A549 (cell line): ENCODE measurements around the gene PHC2. TPM values are rescaled to one million over a fixed set of nuclear protein-coding genes. Genes with fewer than 3 reads are reported as not detected.
A peak's percentile ranks its signal among the peaks of the same experiment; 100 is the strongest.

Source experiments
- ATAC-seq, 2 experiments: fragments of 200-7000 bp in 1 of 2; fragments of >200 bp in 1 of 2; cut with Nextera tagmentation in 1 of 2; cut with Tn5 transposase in 1 of 2; 3 replicates each; pipeline versions ENCODE4 v1.8.0 to v1.9.1; 2018 to 2020; ENCODE audit warnings: mild to moderate bottlenecking in 1 of 2, moderate library complexity in 1 of 2
- CTCF ChIA-PET: fragments of 300-600 bp; sonication (Branson Sonifier 250); formaldehyde crosslinking; extraction: SDS; loops from one replicate; lab custom pipeline; 2021; ENCODE audit warnings: antibody characterized with exemption, inconsistent platforms; lab: Yijun Ruan, JAX
- POLR2A ChIA-PET: fragments of 350-600 bp; formaldehyde crosslinking; extraction: SDS; loops from one replicate; lab custom pipeline; 2021; ENCODE audit warnings: antibody characterized with exemption, inconsistent platforms; lab: Yijun Ruan, JAX
- DNase-seq, 2 experiments: peaks; one replicate each; pipeline versions ENCODE4 v3.0.0 to v3.0.0-alpha.2; 2011 to 2016; ENCODE audit warnings: low read depth in 1 of 2, low spot score in 1 of 2
- FAIRE-seq: peaks from 2 replicates; lab custom pipeline; 2011; peaks lifted over from hg19 to GRCh38; lab: Jason Lieb, UNC
- H3K27ac ChIP-seq, 2 experiments: fragments of >200 bp; sonication (Bioruptor Twin); formaldehyde crosslinking; 3 replicates each; pipeline ENCODE4 v1.5.1; 2016 to 2017
- H3K4me1 ChIP-seq: fragments of >200 bp; sonication (Bioruptor Twin); formaldehyde crosslinking; 3 replicates; pipeline ENCODE4 v1.6.1; 2016
- H3K4me2 ChIP-seq: fragments of >200 bp; sonication (Bioruptor Twin); formaldehyde crosslinking; 3 replicates; pipeline ENCODE4 v1.6.1; 2016
- H3K4me3 ChIP-seq: fragments of >200 bp; sonication (Bioruptor Twin); formaldehyde crosslinking; 3 replicates; pipeline ENCODE4 v1.5.1; 2016
- H3K9me3 ChIP-seq: fragments of >200 bp; sonication (Bioruptor Twin); formaldehyde crosslinking; 3 replicates; pipeline ENCODE4 v1.6.1; 2016
- CBX8 ChIP-seq: fragments of 200-600 bp; sonication (generic); IDR thresholded peaks from 2 replicates; pipeline ENCODE4 v1.6.1; 2016
- CEBPB ChIP-seq, 2 experiments: fragments of >200 bp in 1 of 2; sonication (Bioruptor Twin) in 1 of 2; formaldehyde crosslinking in 1 of 2; IDR thresholded peaks; 2 replicates each; pipeline ENCODE4 v1.6.1; 2012 to 2016
- CHD2 ChIP-seq: fragments of 150-350 bp; IDR thresholded peaks from 2 replicates; pipeline ENCODE4 v1.6.1; 2014; ENCODE audit warnings: low read length; ENCODE audit not compliant: partially characterized antibody
- CHD4 ChIP-seq: fragments of 200-600 bp; sonication (generic); IDR thresholded peaks from 2 replicates; pipeline ENCODE4 v1.6.1; 2016; ENCODE audit warnings: antibody characterized with exemption, mild to moderate bottlenecking, borderline replicate concordance
- E2F6 ChIP-seq: IDR thresholded peaks from 2 replicates; pipeline ENCODE4 v1.6.1; 2012; ENCODE audit warnings: low read depth, borderline replicate concordance
- EHF ChIP-seq: fragments of 250-450 bp; sonication (Bioruptor Pico); IDR thresholded peaks from 2 replicates; pipeline ENCODE4 v1.5.0; 2020; ENCODE audit warnings: mild to moderate bottlenecking
- EP300 ChIP-seq, 2 experiments: fragments of >200 bp; sonication (Bioruptor Twin); formaldehyde crosslinking; IDR thresholded peaks; 2 replicates in 1 of 2; 3 replicates in 1 of 2; pipeline ENCODE4 v1.6.1; 2016 to 2017
- FOSB ChIP-seq: fragments of 250-450 bp; sonication (Bioruptor Pico); IDR thresholded peaks from 2 replicates; pipeline ENCODE4 v1.5.0; 2020; ENCODE audit warnings: mild to moderate bottlenecking, moderate library complexity
- FOSL2 ChIP-seq, 2 experiments: fragments of 450-650 bp in 1 of 2; fragments of >200 bp in 1 of 2; sonication (Bioruptor Twin) in 1 of 2; formaldehyde crosslinking; IDR thresholded peaks; 2 replicates each; pipeline versions ENCODE4 v1.5.0 to v1.6.1; 2016 to 2020; ENCODE audit warnings: mild to moderate bottlenecking in 1 of 2, moderate library complexity in 1 of 2
- FOXS1 ChIP-seq: fragments of 250-450 bp; sonication (Bioruptor Pico); IDR thresholded peaks from 2 replicates; pipeline ENCODE4 v1.5.0; 2020; ENCODE audit warnings: mild to moderate bottlenecking, moderate library complexity
- HES2 ChIP-seq: fragments of >200 bp; sonication (Bioruptor Twin); formaldehyde crosslinking; IDR thresholded peaks from 2 replicates; pipeline ENCODE4 v1.6.1; 2016
- HMGXB4 ChIP-seq: fragments of 250-450 bp; sonication (Bioruptor Pico); IDR thresholded peaks from 2 replicates; pipeline ENCODE4 v1.5.0; 2021; ENCODE audit warnings: mild to moderate bottlenecking, moderate library complexity, borderline replicate concordance
- HOXA7 ChIP-seq: fragments of 250-450 bp; sonication (Bioruptor Pico); IDR thresholded peaks from 2 replicates; pipeline ENCODE4 v1.5.0; 2020; ENCODE audit warnings: mild to moderate bottlenecking, moderate library complexity
- JUN ChIP-seq, 2 experiments: fragments of >200 bp; sonication (Bioruptor Twin); formaldehyde crosslinking; IDR thresholded peaks; 2 replicates in 1 of 2; 3 replicates in 1 of 2; pipeline ENCODE4 v1.6.1; 2016 to 2017
- KDM5A ChIP-seq: fragments of 200-600 bp; sonication (generic); IDR thresholded peaks from 2 replicates; pipeline ENCODE4 v1.6.1; 2016; ENCODE audit warnings: antibody characterized with exemption, mild to moderate bottlenecking
- MYC ChIP-seq: IDR thresholded peaks from 2 replicates; pipeline ENCODE4 v1.6.1; 2012; ENCODE audit warnings: mild to moderate bottlenecking, inconsistent platforms, low read length, improper control_type of control experiment, borderline replicate concordance
- NPAS2 ChIP-seq: fragments of 250-450 bp; sonication (Bioruptor Pico); IDR thresholded peaks from 2 replicates; pipeline ENCODE4 v1.8.0; 2022; ENCODE audit warnings: mild to moderate bottlenecking, moderate library complexity, borderline replicate concordance
- NR3C1 ChIP-seq: fragments of >200 bp; sonication (Bioruptor Twin); formaldehyde crosslinking; IDR thresholded peaks from 3 replicates; pipeline ENCODE4 v1.6.1; 2017
- POLR2A ChIP-seq: IDR thresholded peaks from 2 replicates; pipeline ENCODE4 v1.6.1; 2012; ENCODE audit warnings: mild to moderate bottlenecking, low read length
- POLR2AphosphoS2 ChIP-seq: conservative IDR thresholded peaks from 2 replicates; pipeline ENCODE4 v1.6.1; 2012; ENCODE audit warnings: low read length, improper control_type of control experiment, inconsistent platforms
- RFX5 ChIP-seq: fragments of 450-650 bp; IDR thresholded peaks from 2 replicates; pipeline ENCODE4 v1.7.1; 2014; ENCODE audit warnings: antibody characterized with exemption, mild to moderate bottlenecking, moderate library complexity
- TFCP2L1 ChIP-seq: fragments of 250-450 bp; sonication (Bioruptor Pico); IDR thresholded peaks from 2 replicates; pipeline ENCODE4 v1.5.0; 2021; ENCODE audit warnings: mild to moderate bottlenecking
- USF2 ChIP-seq: fragments of 450-650 bp; IDR thresholded peaks from 2 replicates; pipeline ENCODE4 v1.6.1; 2014; ENCODE audit warnings: antibody characterized with exemption
- ZFP36 ChIP-seq: fragments of 450-650 bp; IDR thresholded peaks from 2 replicates; pipeline ENCODE4 v1.6.1; 2014; ENCODE audit warnings: borderline replicate concordance; ENCODE audit not compliant: partially characterized antibody
- ZNF302 ChIP-seq: fragments of 250-450 bp; sonication (Bioruptor Pico); IDR thresholded peaks from 2 replicates; pipeline ENCODE4 v1.9.0; 2021; ENCODE audit warnings: inconsistent platforms, mild to moderate bottlenecking, moderate library complexity
- WGBS: methylation state at CpG from one replicate; pipeline ENCODE4 v1.1.6; 2017; ENCODE audit errors: missing lambda C conversion rate; 5-methylcytosine and 5-hydroxymethylcytosine counted together
- polyA plus RNA-seq, 4 experiments: library from polyadenylated mRNA; depleted of rRNA in 3 of 4; stranded (reverse); fragments of >200 nt; fragmentation: RNase III in 1 of 4; extraction: RNeasy Plus Mini Kit Qiagen cat#74134 plus additional on column Dnase treatment in 1 of 4; gene quantifications; 2 replicates in 3 of 4; 3 replicates in 1 of 4; pipeline ENCODE4 v1.2.3, GENCODE V29; 2011 to 2017

The PHC2 gene
- polyA plus RNA-seq, 2 of the 4 experiments (the other 2 are of a cell fraction) = 29.9 to 33.2 TPM

GRCh38 chr1:33338440-33339211, 92.3 kb downstream of the PHC2 start:
- WGBS = 67% methylated on average over 14 of the region's 14 CpGs
- no peak overlapping the region for H3K4me3 ChIP-seq
- H3K27ac ChIP-seq = peak overlapping the region; percentile 49 to 63; a peak in 4 of 6 replicates
- no peak for FAIRE-seq
- H3K4me1 ChIP-seq = peaks cover 69% of the 10 kb centered on the region
- POLR2A ChIA-PET = no interaction called here
- CTCF ChIA-PET = interaction anchor here (0.8 to 1.7 kb wide), 5 partner anchors 30 to 117 kb away, joined by 3 to 7 read pairs (median 4); no protein-coding TSS in a partner anchor
- DNase-seq = no peak
- peak overlapping the region; percentile 47 for H3K4me2 ChIP-seq
- ATAC-seq = no peak
- TF ChIP-seq EHF (no peak), NR3C1 (no peak), USF2 (no peak), ZNF302 (CRISPR knock-in tag) (no peak), HES2 (no peak), CBX8 (no peak), CHD4 (no peak), POLR2AphosphoS2 (no peak), FOSL2 (IDR thresholded peaks at IDR 0.05) (no peak), FOSL2 (CRISPR knock-in tag; IDR thresholded peaks at IDR 0.05) (no peak), HOXA7 (CRISPR knock-in tag) (no peak), RFX5 (no peak), NPAS2 (CRISPR knock-in tag) (no peak), POLR2A (no peak), MYC (no peak), CHD2 (no peak), KDM5A (no peak), TFCP2L1 (CRISPR knock-in tag) (no peak)
- H3K9me3 ChIP-seq = no peaks in the 10 kb centered on the region

- Histone ChIP-seq H3K4me3 (no peak overlapping the region), H3K4me2 (peak overlapping the region; percentile 47), H3K4me1 (peaks cover 64% of the 10 kb centered on the region), H3K9me3 (no peaks in the 10 kb centered on the region)
- POLR2A ChIA-PET = no interaction called here
- FAIRE-seq = no peak
- DNase-seq = no peak
- no peak for TF ChIP-seq KDM5A
- TF ChIP-seq, all 56 proteins: peak for 0
- H3K27ac ChIP-seq = peak overlapping the region; percentile 49 to 63; a peak in 4 of 6 replicates
- CTCF ChIA-PET = interaction anchor here (0.8 to 1.1 kb wide), 3 partner anchors 41 to 117 kb away, joined by 3 to 4 read pairs (median 3); no protein-coding TSS in a partner anchor
- no peak for ATAC-seq
- 58% methylated on average over 1 of the region's 1 CpG for WGBS
Observed at GRCh38 chr1:33338048-33338439, 92.9 kb downstream of the PHC2 start.

- ChIA-PET CTCF (interaction anchor here (1.0 to 1.1 kb wide), 3 partner anchors 30 to 42 kb away, joined by 3 read pairs; no protein-coding TSS in a partner anchor), POLR2A (no interaction called here)
- no peak overlapping the region for H3K4me2 ChIP-seq
- no peak overlapping the region for H3K4me3 ChIP-seq
- H3K27ac ChIP-seq = no peak overlapping the region
- no peak for ATAC-seq
- FAIRE-seq = no peak
- no peaks in the 10 kb centered on the region for H3K9me3 ChIP-seq
- TF ChIP-seq NPAS2 (CRISPR knock-in tag) (no peak), POLR2A (no peak), ZFP36 (no peak), NR3C1 (no peak), HOXA7 (CRISPR knock-in tag) (no peak), CHD4 (no peak), CBX8 (no peak)
- DNase-seq = no peak
- WGBS = 78% methylated on average over 5 of the region's 6 CpGs
- H3K4me1 ChIP-seq = peaks cover 57% of the 10 kb centered on the region
Observed at GRCh38 chr1:33337441-33337840, 93.5 kb downstream of the PHC2 start.

- POLR2A ChIA-PET = no interaction called here
- H3K9me3 ChIP-seq = no peaks in the 10 kb centered on the region
- H3K4me2 ChIP-seq = no peak overlapping the region
- FAIRE-seq = no peak
- ATAC-seq = no peak
- H3K27ac ChIP-seq = no peak overlapping the region
- H3K4me3 ChIP-seq = no peak overlapping the region
- no peak for DNase-seq
- CTCF ChIA-PET = interaction anchor here (1.0 to 1.2 kb wide), 2 partner anchors 30 to 276 kb away, joined by 3 to 5 read pairs; no protein-coding TSS in a partner anchor
- 76% methylated on average over 9 of the region's 9 CpGs for WGBS
- peaks cover 52% of the 10 kb centered on the region for H3K4me1 ChIP-seq
- TF ChIP-seq POLR2A (no peak), JUN (IDR thresholded peaks at IDR 0.05) (no peak), ZNF302 (CRISPR knock-in tag) (no peak), USF2 (no peak), CBX8 (no peak), E2F6 (no peak), HMGXB4 (CRISPR knock-in tag) (no peak), ZFP36 (no peak), CHD2 (no peak), MYC (no peak), CEBPB (IDR thresholded peaks at IDR 0.05) (no peak), FOSB (no peak), EP300 (IDR thresholded peaks at IDR 0.05) (no peak), FOXS1 (CRISPR knock-in tag) (no peak)
Observed at GRCh38 chr1:33336580-33336979, 94.3 kb downstream of the PHC2 start.
